B cell (primary cell): ENCODE results near the gene SLC23A2. TPM values are rescaled to one million over a fixed set of nuclear protein-coding genes. Genes with fewer than 3 reads are reported as not detected.

ENCODE experiments used
- ATAC-seq: fragments of 200-7000 bp; cut with Tn5 transposase; one replicate; pipeline ENCODE4 v1.10.0; 2021; ENCODE audit warnings: low read depth, mild to moderate bottlenecking, moderate number of reproducible peaks, moderate library complexity
- CTCF ChIA-PET: fragments of 350-600 bp; sonication (Branson Sonifier 250); formaldehyde crosslinking; loops from one replicate; lab custom pipeline; 2021; ENCODE audit warnings: antibody characterized with exemption, inconsistent platforms; lab: Charles Lee
- POLR2A ChIA-PET: fragments of 350-600 bp; sonication (Branson Sonifier 250); formaldehyde crosslinking; loops from one replicate; lab custom pipeline; 2021; ENCODE audit warnings: antibody characterized with exemption; lab: Charles Lee
- DNase-seq: peaks from one replicate; pipeline ENCODE4 v3.0.0; 2013
- H2AFZ ChIP-seq: 2 replicates; pipeline ENCODE4 v1.6.1; 2012; ENCODE audit warnings: mild to moderate bottlenecking, low read depth, low read length; ENCODE audit not compliant: insufficient read depth, poor library complexity, severe bottlenecking
- H3K27ac ChIP-seq, 2 donors: 1 replicate in 1 of 2; 2 replicates in 1 of 2; pipeline ENCODE4 v1.5.1; 2012 to 2013; ENCODE audit warnings: low read length in 2 of 2, mild to moderate bottlenecking in 2 of 2, moderate library complexity in 1 of 2
- H3K27me3 ChIP-seq, 4 experiments: fragments of 200-600 bp in 1 of 4; sonication (generic) in 1 of 4; replicated peaks in 1 of 4; 1 replicate in 2 of 4; 2 replicates in 2 of 4; pipeline versions ENCODE4 v1.6.1 to v1.7.0; 2013 to 2016; ENCODE audit warnings: low read length in 3 of 4, mild to moderate bottlenecking in 2 of 4, mixed read lengths in 1 of 4, moderate library complexity in 1 of 4; ENCODE audit not compliant: insufficient read depth in 4 of 4, control insufficient read depth in 3 of 4; ENCODE audit errors: control extremely low read depth in 1 of 4
- H3K36me3 ChIP-seq, 2 experiments: replicated peaks in 1 of 2; 1 replicate in 1 of 2; 2 replicates in 1 of 2; pipeline versions ENCODE4 v1.6.1 to v1.7.1; 2013; ENCODE audit warnings: low read length in 1 of 2; ENCODE audit not compliant: insufficient read depth in 2 of 2, control insufficient read depth in 1 of 2; ENCODE audit errors: control extremely low read depth in 1 of 2, extremely low read depth in 1 of 2
- H3K4me1 ChIP-seq, 2 donors: fragments of 200-600 bp in 1 of 2; sonication (generic) in 1 of 2; 1 replicate in 1 of 2; 2 replicates in 1 of 2; pipeline versions ENCODE4 v1.5.1 to v1.6.1; 2013 to 2017; ENCODE audit warnings: low read length in 2 of 2; ENCODE audit not compliant: control insufficient read depth in 2 of 2, insufficient read depth in 2 of 2
- H3K4me2 ChIP-seq: replicated peaks from 2 replicates; pipeline ENCODE3; 2012; ENCODE audit warnings: mild to moderate bottlenecking, low read depth, low read length; ENCODE audit not compliant: poor library complexity, severe bottlenecking
- H3K4me3 ChIP-seq, 5 experiments: fragments of 200-600 bp in 1 of 5; sonication (generic) in 1 of 5; 1 replicate in 3 of 5; 2 replicates in 2 of 5; pipeline versions ENCODE4 v1.5.1 to v1.7.0; 2011 to 2016; ENCODE audit warnings: low read length in 4 of 5, mild to moderate bottlenecking in 4 of 5, low read depth in 2 of 5, control low read depth in 1 of 5, moderate library complexity in 1 of 5; ENCODE audit not compliant: insufficient read depth in 1 of 5; ENCODE audit errors: control extremely low read depth in 1 of 5, extremely low read depth in 1 of 5
- H3K79me2 ChIP-seq: fragments of 200-600 bp; sonication (generic); one replicate; pipeline ENCODE4 v1.6.0; 2016; ENCODE audit warnings: low read length; ENCODE audit not compliant: control insufficient read depth, insufficient read depth
- H3K9ac ChIP-seq: fragments of 200-600 bp; sonication (generic); 2 replicates; pipeline ENCODE4 v1.6.1; 2017; ENCODE audit warnings: mild to moderate bottlenecking, low read length, moderate library complexity
- H3K9me3 ChIP-seq, 3 donors: one replicate each; pipeline versions ENCODE4 v1.6.1 to v1.7.1; 2013; ENCODE audit warnings: low read length in 2 of 3; ENCODE audit not compliant: control insufficient read depth in 2 of 3, insufficient read depth in 1 of 3; ENCODE audit errors: control extremely low read depth in 1 of 3
- H4K20me1 ChIP-seq: 2 replicates; pipeline ENCODE4 v1.6.0; 2012; ENCODE audit warnings: mild to moderate bottlenecking, low read length; ENCODE audit not compliant: insufficient read depth, control insufficient read depth, poor library complexity, severe bottlenecking
- H3K27ac Mint-ChIP-seq: one replicate; pipeline ENCODE4 v1.8.0; 2021; ENCODE audit warnings: mixed read lengths
- H3K27me3 Mint-ChIP-seq: one replicate; pipeline ENCODE4 v1.8.0; 2021; ENCODE audit warnings: mixed read lengths
- H3K4me1 Mint-ChIP-seq: one replicate; pipeline ENCODE4 v1.8.0; 2021; ENCODE audit warnings: mixed read lengths
- H3K4me3 Mint-ChIP-seq: one replicate; pipeline ENCODE4 v1.8.0; 2021; ENCODE audit warnings: mixed read lengths
- H3K9me3 Mint-ChIP-seq: one replicate; pipeline ENCODE4 v1.8.0; 2022; ENCODE audit warnings: mixed read lengths; ENCODE audit not compliant: insufficient read depth
- EZH2 ChIP-seq: IDR thresholded peaks from 2 replicates; pipeline ENCODE4 v1.6.1; 2012; ENCODE audit warnings: borderline replicate concordance, low read depth, mild to moderate bottlenecking, moderate library complexity, low read length; ENCODE audit not compliant: insufficient read depth, poor library complexity, severe bottlenecking
- WGBS: methylation state at CpG from one replicate; pipeline ENCODE4 v1.1.5; 2013; ENCODE audit warnings: missing lambda C conversion rate; ENCODE audit not compliant: insufficient coverage; 5-methylcytosine and 5-hydroxymethylcytosine counted together
- intact Hi-C: fragments of 100-400 bp; cut with micrococcal nuclease; formaldehyde crosslinking; loops from one replicate; pipeline ENCODE4 v1.10.0; 2022
- polyA plus RNA-seq: library from polyadenylated mRNA; depleted of rRNA; stranded (reverse); fragments of >200 nt; gene quantifications from 2 replicates; pipeline ENCODE4 v1.2.3, GENCODE V29; 2012
- total RNA-seq, 2 donors: library from RNA; stranded (reverse); fragments of 120-200 nt in 1 of 2; gene quantifications; 1 replicate in 1 of 2; 2 replicates in 1 of 2; pipeline versions ENCODE4 v1.2.3 to v1.2.4, GENCODE V29; 2013 to 2022
- TF ChIP-seq, protein P1 (sequence below): fragments of 200-600 bp; IDR thresholded peaks from one replicate; pipeline ENCODE4 v1.8.0; 2022; ENCODE audit warnings: antibody characterized with exemption, mild to moderate bottlenecking

SLC23A2 gene
- total and polyA plus RNA-seq, 2 donors (not counting 1 experiment from before 2014, with no cell fraction given) = 23.6 to 70.7 TPM

DNA sequence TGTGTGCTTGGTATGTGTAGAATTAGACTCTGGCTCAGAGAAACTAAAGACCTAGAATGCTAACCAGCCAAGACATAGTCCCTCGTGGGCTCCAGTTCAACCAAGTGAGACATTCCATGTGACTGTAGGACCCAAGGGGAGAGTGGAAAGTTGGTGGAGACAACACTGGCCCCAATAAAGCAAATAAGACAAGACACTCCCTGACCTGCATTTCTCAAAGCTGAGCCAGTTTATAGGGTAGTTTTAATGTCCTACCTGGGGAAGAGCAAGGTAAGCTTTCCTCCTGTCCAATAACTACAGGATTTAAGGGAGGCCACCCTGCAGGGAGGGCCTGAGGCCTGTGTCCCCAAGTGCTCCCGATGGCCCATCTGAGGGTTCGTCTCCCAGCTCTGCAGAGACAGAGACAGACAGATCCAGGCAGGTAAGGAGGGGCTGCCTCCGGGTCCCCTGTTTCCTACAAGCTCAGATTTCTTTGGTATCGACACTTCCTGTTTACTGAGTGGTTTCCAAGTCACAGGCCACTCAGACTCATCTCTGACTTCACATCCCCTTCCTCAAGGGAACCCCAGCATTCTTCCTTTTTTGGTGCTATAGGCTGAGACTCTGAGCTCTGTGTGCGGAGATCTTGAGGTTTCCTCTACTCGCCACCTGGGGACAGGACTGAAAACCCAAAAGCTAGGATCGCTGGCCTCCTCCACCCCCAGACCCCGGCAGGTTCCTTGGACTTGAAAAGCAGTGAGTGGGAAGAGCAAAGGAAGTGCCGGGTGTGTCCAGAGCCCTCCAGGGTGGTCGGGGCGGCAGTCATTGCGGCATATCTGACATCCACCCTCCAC lies 187.2 kb downstream of the SLC23A2 start:
- peak overlapping the region; percentile 78 for H3K9ac ChIP-seq
- WGBS = 3% methylated on average over 7 of the region's 13 CpGs
- Mint-ChIP-seq H3K27ac (peak overlapping the region; percentile 99), H3K4me3 (peak overlapping the region; percentile 92), H3K27me3 (no peaks in the 10 kb centered on the region), H3K9me3 (no peaks in the 10 kb centered on the region), H3K4me1 (peaks cover 87% of the 10 kb centered on the region)
- DNase-seq (peak; percentile 94), ATAC-seq (peak; percentile 48)
- peak overlapping the region; percentile 99 for H3K27ac ChIP-seq
- POLR2A ChIA-PET = interaction anchor here (0.6 to 2.1 kb wide), 12 partner anchors 22 to 313 kb away, joined by 3 to 8 read pairs (median 4); partner anchors contain the start of genes CDS2, PCNA and PRND
- no peaks in the 10 kb centered on the region for H3K27me3 ChIP-seq
- intact Hi-C loops = loop anchor here (1.0 to 10.0 kb wide), 5 partner anchors 51 to 313 kb away; partner anchors contain the start of gene CDS2
- peaks cover 0 to 4% (median 0%) of the 10 kb centered on the region in 3 donors for H3K9me3 ChIP-seq
- H4K20me1 ChIP-seq = no peaks in the 10 kb centered on the region
- peak overlapping the region; percentile 80 for H3K4me2 ChIP-seq
- peaks cover 4 to 34% of the 10 kb centered on the region in 2 experiments for H3K36me3 ChIP-seq
- CTCF ChIA-PET = interaction anchor here (0.9 to 3.5 kb wide), 12 partner anchors 17 to 305 kb away, joined by 3 to 18 read pairs (median 4); no protein-coding TSS in a partner anchor
- H2AFZ ChIP-seq = no peak overlapping the region
- peaks cover 70% of the 10 kb centered on the region for H3K79me2 ChIP-seq
- H3K4me1 ChIP-seq = peaks cover 69 to 82% of the 10 kb centered on the region in 2 donors
- TF ChIP-seq EZH2 = no peak
- TF ChIP-seq, protein P1, sequence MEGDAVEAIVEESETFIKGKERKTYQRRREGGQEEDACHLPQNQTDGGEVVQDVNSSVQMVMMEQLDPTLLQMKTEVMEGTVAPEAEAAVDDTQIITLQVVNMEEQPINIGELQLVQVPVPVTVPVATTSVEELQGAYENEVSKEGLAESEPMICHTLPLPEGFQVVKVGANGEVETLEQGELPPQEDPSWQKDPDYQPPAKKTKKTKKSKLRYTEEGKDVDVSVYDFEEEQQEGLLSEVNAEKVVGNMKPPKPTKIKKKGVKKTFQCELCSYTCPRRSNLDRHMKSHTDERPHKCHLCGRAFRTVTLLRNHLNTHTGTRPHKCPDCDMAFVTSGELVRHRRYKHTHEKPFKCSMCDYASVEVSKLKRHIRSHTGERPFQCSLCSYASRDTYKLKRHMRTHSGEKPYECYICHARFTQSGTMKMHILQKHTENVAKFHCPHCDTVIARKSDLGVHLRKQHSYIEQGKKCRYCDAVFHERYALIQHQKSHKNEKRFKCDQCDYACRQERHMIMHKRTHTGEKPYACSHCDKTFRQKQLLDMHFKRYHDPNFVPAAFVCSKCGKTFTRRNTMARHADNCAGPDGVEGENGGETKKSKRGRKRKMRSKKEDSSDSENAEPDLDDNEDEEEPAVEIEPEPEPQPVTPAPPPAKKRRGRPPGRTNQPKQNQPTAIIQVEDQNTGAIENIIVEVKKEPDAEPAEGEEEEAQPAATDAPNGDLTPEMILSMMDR = peak; percentile 12
- peak overlapping the region; percentile 49 to 67 (median 50) for H3K4me3 ChIP-seq
